Stimulated activated CD4-positive, alpha-beta T cell treated with anti-CD3 and anti-CD28 coated beads, Interleukin-15, amount 100 ng/mL, for 48 hours (primary cell): ENCODE results near the gene CLEC10A.

Source experiments
- DNase-seq, 2 donors: peaks; one replicate each; pipeline ENCODE4 v3.0.0-alpha.2; 2020; ENCODE audit warnings: low read depth in 2 of 2

Gene CLEC10A

GRCh38 chr17:7038025-7038862, 41.8 kb downstream of the CLEC10A start:
- no peak for DNase-seq

- peak; percentile 96 to 98 for DNase-seq
Observed at GRCh38 chr17:7035591-7036368, 44.3 kb downstream of the CLEC10A start, which contains the start of gene SLC16A13. Gene SLC16A13 (plus strand): TSS chr17:7036015. CDS start chr17:7036383, 368 bp downstream.

- no peak for DNase-seq
Observed at GRCh38 chr17:7034955-7035590, 45.0 kb downstream of the CLEC10A start.

- DNase-seq = no peak
Observed at GRCh38 chr17:7029659-7030058, 50.4 kb downstream of the CLEC10A start.

GRCh38 chr17:7029096-7029495, 51.0 kb downstream of the CLEC10A start:
- DNase-seq = no peak

- DNase-seq = no peak
Observed at GRCh38 chr17:7027335-7027734, 52.7 kb downstream of the CLEC10A start.

- no peak for DNase-seq
Observed at GRCh38 chr17:7026471-7027115, 53.5 kb downstream of the CLEC10A start.

GRCh38 chr17:7025245-7025644, 54.8 kb downstream of the CLEC10A start:
- no peak for DNase-seq
